GM21786 (cell line): ENCODE measurements around the gene CCDC63.
A peak's percentile ranks its signal among the peaks of the same experiment; 100 is the strongest.

Source experiments
- ATAC-seq: cut with Tn5 transposase; IDR thresholded peaks from one replicate; pipeline ENCODE4 v1.9.1; 2021; ENCODE audit not compliant: unreplicated experiment

Gene CCDC63

DNA sequence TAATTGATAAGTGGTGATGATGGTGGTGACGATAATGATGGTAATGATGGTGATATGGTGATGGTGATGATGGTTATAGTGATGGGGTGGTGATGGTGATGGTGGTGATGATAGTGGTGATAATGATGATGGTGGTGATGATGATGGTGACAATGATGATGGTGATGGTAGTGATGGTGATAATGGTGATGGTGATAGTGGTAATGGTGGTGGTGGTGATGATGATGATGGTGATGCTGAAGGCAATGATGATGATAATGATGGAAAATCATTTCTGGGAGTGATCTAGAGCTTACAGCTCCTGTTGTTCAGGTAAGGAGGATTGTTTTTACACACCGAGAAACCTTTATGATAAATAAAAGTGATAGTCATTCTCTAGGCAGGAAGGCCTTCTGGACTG, 33.9 kb downstream of the CCDC63 start:
- ATAC-seq = no peak

DNA sequence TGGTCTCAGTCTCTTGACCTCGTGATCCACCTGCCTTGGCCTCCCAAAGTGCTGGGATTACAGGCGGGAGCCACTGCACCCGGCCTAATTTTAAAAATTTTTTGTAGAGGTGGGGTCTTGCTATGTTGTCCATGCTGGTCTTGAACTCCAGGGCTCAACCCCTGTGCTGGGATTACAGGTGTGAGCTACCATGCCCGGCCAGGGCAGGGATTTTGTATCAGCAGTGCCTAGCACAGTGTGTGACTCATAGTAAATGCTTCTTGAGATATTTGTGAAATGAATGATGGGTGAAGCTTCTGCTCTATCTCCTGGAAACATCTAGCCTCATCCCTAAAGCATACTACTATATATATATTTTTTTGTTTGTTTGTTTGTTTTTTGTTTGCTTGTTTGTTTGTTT, 36.5 kb downstream of the CCDC63 start:
- ATAC-seq = no peak

DNA sequence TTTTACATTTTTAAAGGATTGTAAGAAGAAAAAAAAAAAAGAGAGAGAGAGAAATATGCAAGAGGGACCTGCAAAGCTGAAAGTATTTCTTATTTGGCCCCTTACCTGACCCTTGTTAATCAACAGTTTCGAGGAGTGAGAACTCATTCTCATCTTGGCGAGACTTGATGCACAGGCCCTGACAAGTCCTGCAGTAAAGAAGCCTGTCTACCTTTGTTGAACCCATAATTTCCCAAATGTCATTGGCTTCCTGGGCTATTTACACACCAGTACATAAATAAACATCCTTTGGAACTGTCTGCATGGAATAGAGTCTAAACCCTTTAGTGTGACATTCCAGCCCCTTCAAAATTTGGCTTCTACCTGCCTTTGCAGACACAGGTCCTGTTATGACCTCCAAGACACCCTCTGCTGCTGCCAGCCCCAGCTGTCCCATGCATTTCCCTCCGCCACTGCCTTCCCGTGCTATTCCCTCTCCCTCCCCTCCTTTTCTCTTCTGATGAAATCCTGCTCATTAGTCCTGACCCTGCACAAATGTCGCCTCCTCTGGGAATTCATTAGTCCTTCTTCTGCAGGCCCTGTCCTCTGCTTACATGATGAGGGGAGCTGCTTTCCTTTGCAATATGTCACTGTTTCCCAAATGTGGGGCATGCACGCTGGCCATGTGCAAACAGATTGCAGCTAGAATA, 38.5 kb downstream of the CCDC63 start:
- ATAC-seq = no peak

DNA sequence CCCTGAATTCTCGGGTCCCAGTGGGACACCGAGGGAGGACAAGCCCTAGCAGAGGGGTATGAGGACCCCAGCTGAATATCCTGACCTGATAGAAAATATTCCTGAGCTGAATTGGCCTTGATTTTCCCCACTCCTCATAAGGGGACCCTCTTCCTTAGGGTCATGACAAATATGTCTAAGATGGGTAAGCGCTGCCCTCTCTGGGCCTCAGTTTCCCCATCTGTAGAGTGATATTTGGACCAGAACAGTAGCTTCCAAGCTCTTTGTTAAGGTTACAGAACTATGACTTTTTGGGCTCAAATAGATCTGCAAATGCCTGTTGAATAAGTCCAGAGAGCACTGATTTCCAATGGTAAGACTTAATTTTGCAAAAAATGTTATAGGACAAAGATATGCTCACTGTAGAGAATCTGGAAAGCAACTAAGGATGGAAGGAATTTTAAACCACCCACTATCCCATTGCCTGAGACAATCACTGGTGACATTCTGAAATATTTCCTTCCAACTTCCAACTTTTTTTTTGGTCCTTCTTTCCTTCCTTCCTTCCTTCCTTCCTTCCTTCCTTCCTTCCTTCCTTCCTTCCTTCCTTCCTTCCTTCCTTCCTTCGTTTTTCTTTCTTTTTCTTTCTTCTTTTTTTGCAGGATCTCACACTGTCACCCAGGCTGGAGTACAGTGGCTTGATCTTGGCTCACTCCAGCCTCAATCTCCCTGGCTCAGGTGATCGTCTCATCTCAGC, 41.6 kb downstream of the CCDC63 start:
- no peak for ATAC-seq

DNA sequence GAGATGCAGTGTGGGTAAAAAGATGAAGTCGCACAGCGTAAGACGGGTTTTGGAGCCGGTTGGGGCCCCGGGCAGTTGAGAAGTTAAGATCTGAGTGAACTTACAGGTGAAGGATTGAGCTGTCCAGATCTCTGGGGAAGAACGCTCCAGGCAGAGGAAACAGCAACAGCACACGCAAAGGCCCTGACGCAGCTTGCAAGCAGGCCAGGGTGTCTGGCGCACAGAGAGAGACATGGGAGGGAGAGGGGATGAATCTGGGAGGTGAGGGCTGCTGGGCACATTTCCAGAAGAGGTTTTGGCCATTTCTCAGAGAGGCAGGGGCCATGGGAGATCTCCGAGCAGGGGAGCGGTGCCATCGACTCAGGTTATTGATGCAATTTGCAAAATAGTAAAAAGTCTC, 42.6 kb downstream of the CCDC63 start:
- no peak for ATAC-seq

DNA sequence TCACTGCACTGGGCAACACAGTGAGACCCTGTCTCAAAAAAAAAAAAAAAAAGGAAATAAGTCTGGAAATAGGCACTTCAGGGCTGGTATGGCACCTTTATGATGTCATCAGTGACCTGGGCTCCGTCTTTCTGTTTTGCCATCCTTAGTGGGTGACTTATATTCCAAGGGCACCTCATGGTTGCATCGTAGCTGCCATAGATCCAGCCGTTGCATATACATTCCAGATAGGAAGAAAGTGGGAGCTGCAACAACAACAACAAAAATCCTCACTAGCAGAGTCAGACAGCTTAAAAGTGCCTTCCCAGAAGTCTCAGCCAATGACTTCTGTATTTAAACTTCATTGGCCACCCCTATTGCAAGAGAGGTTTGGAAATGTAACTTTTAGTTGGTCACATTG, 47.2 kb downstream of the CCDC63 start:
- no peak for ATAC-seq

DNA sequence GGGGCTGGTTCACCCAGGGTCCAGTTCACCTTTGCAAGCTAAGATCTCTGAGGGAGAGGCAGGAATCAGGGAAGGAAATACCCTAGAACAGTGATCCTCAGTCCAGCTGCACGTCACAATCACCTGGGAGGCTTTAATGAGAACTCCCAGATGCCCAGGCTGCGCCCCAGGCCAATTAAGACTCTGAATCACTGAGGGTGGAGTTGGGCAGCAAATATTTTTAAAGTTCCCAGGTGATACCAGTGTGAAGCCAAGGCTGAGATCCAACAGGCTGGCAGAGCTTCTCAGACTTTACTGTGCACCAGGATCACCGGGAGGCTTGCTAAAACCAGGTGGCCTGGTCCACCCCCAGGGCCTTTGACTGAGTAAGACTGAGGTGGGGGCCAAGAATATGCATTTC, 49.8 kb downstream of the CCDC63 start:
- no peak for ATAC-seq

DNA sequence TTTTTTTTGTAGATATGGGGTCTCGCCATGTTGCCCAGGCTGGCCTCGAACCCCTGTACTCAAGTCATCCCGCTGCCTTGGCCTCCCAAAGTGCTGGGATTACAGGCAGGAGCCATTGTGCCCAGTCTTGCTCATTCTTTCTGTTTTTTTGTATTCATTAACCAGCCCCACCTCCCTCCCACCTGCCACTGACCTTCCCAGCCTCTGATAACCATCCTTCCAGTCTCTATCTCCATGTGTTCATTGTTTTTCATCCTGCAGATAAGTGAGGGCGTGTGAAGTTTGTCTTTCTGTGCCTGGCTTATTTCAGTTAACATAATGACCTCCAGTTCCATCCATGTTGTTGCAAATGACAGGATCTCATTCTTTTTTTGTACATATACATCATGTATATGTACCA, 54.6 kb downstream of the CCDC63 start:
- no peak for ATAC-seq

DNA sequence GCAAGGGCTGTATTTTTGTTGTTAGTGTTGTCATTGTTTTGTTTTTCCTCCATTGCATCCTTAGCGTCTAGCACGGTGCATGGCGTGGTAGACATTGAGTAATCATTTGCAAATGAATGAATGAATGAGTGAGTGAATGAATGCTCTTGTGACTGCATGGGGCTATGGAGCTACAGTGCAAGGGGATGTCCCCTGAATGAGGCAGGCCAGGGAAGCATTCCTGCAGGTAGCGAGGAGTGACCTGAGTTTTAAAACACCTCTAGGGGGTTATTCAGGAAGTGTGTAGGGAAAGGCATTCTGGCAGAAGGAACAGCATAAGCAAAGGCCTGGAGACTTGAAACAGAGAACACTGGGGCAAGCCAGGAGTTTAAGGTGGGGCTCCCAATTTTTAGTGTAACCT, 56.7 kb downstream of the CCDC63 start:
- ATAC-seq = no peak

DNA sequence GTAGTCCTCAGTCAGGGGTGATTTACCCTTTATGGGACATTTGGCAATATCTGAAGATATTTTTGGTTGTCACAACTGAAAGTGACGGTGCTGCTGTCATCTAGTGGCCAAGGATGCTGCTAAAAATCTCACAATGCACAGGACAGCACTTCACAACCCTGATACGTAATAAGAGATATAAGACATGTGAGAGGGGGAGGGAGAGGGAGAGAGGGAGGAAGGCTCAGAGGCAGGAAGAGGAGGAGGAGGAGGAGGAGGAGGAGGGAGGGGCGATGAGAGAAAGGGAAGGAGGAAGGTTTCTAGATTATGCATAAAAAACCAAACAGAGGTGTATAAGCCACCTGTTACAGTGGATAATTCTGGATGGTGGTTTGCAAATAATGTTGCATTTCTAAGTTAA, 59.3 kb downstream of the CCDC63 start:
- ATAC-seq = peak; percentile 48

DNA sequence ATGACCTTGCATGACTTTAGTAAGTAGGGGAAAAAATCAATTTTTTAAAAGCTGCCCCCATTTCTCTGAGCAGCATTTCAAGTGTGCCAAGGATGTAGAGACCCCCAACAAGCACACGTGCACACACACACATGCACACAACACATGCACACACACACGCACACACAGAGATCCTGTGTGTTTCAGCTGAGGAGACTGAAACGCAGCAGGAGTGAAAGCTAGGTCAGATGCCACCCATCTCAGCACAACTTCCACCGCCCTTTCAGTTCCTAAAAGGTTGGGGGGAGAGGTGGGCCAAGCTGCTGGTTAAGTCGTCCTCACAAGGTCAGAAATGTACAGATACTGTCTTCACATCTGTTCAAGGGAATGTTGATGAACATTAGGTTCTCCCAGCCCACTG, 59.7 kb downstream of the CCDC63 start:
- ATAC-seq = peak; percentile 54

DNA sequence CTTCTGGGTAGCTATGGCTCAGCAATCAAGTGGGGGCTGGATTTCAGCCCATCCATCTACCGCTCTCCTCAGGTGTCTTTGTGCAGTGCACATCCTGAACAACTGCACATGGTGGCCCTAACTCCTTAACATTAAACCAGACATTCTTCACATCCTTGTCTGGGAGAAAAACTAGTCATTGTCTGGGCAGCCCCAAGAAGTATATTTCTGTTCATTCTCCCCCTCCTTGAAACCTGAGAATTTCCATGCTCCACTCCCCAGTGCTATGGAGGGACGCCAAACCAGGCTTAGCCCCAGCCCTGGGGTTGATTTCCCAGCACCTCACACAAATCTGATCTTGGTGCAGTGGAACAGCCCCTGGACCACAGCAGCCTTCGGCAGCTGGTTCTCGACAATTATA, 60.2 kb downstream of the CCDC63 start:
- ATAC-seq = no peak

DNA sequence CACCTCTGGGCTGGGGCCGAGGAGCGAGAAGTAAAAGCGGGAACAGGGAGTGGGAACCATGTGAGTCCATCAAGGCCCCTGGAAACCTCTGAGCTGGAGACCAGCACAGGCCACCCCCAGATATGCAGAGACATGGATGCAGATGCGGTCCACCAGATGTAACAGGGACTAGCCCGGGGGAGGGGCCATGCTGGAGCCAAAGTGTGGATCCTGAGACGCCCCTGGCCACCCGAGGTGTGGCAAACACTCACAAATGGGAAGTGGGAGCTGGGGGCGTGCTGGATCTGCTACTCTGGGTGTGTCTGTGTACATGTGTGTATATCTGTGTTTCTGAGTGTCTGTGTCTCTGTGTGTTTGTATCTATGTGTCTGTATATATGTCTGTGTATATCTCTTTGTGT, 60.8 kb downstream of the CCDC63 start:
- ATAC-seq = no peak

DNA sequence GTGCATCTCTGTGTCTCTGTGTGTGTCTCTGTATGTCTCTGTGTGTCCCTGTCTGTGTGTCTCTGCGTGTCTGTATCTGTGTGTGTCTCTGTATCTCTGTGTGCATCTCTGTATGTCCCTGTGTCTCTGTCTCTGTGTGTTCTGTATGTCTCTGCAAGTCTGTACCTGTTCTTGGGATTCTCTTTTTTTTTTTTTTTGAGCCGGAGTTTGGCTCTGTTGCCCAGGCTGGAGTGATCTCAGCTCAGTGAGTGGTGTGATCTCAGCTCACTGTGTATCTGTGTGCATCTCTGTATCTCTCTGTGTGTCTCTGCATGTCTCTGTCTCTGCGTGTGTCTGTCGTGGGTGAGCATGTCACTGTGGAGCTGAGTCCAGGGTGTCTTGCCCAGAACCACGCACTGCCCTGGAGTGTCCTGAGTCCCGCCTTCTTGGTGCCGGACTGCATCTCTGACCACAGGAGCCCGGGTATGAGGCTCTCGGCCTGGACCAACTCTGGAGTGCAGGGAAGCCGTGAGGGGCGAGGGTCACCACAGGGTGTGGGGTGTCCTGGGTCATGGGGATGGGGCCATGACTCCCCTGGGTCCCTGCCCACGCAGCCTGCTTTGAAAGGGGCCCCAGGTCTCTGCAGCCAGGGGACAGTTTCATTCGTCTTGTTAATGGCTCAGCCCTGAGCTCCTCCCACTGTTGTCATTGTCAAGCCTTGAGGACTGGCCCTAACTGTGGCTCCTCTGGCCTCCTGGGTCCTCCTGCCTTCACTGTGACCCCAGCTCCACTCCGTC, 61.8 kb downstream of the CCDC63 start:
- no peak for ATAC-seq

DNA sequence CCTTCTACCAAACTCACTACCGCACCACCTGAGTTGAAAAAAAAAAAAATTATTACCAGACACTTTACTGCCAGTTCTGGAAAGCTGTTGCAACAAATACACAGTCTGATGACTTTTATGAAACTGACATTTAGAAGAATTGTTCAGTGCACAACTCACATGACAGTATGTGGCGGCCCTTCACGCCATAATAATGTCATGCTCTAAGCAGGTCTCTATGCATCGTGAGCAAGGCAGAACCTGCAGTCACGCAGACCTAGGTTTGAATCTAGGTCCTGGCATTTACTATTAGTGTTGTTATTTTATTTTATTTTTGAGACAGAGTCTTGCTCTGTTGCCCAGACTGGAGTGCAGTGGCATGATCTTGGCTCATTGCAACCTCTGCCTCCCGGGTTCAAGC, 65.5 kb downstream of the CCDC63 start:
- no peak for ATAC-seq

DNA sequence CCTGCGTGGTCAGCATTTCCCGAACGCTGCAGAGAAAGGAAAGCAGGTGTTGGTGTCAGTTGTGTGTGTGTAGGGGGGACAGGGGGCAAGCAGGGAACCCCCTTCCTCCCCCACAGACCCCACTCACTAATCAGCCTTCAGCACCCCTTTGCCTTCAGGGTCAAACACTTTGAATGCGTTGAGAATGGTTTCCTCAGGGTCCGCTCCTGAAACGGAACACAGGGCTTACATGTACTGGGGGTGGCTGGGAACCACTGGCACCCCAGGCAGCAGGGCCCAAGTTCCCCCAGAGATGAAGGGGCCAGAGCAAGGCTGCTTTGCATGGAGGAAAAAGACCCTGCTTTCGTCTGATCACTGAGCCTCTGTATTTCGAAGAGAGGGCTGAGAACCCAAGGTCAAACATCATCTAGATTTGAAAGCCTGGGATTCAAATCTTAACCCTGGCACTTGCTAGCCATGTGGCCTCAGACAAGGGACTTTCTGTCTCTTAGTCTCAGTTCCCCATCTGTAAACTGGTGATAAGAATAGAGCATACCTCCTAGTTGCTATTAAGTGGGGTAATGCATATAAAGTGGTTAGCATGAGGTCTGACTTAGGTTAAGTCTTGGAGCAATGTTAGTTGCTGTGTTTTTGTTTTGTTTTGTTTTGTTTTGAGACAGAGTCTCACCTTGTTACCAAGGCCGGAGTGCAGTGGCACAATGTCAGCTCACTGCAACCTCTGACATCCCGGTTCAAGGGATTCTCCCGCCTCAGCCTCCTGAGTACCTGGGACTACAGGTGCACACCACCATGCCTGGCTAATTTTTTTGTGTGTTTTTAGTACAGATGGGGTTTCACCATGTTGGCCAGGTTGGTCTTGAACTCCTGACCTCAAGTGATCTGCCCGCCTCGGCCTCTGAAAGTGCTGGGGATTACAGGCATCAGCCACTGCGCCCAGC, 66.6 kb downstream of the CCDC63 start:
- peak; percentile 99 for ATAC-seq

DNA sequence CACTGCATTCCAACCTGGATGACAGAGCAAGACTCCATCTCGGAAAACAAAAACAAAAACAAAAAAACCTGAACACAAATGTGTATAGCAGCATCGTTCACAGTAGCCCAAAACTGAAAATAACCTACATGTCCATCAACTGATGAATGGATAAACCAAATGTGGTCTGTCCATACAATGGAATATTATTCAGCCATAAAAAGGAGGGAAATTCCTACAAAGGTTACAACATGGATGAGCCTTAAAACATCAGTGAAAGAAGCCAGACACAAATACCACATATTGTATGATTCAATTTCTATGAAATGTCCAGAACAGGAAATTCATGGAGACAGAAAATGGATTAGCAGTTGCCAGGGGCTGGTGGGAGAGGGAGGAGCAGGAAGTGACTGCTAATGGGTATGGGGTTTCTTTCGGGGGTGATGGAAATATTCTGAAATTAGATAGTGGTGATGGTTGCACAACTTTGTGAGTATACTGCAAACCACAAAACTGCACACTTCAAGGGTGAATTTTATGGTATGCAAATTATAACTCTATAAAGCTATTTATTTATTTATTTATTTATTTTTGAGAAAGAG, 69.6 kb downstream of the CCDC63 start:
- no peak for ATAC-seq

DNA sequence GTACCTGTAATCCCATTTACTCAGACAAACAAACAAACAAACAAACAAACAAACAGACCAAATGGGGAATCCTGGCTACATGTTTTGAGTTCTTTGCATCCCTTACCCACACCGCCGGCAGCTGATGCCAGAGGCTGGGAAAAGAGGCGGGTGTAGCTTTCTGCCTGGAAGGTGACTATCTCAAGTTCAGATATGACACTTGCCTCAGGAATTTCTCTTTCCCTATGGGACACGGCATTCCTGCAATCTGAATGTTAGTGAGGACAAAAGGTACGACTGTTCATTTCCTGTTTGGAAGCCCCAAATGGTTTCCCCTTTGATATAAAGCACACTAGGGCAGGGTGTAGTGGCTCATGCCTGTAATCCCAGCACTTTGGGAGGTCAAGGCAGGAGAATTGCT, 70.7 kb downstream of the CCDC63 start:
- ATAC-seq = no peak

DNA sequence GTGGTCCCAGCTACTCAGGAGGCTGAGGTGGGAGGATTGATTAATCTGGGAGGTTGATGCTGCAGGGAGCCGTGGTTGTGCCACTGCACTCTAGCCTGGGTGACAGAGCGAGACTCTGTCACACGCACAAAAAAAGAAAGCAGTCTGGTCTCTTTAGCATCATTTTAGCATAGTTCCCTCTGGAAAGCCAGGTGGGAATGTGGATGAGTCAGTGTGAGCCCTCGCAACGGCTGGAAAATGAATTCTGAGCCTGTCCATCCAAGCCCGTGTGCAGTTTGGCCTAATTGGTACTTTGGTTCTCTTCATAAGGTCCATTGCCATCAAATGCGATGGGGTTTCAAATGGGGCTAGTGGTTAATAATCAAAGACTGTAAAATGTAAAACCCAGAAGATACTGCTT, 71.2 kb downstream of the CCDC63 start:
- ATAC-seq = no peak

DNA sequence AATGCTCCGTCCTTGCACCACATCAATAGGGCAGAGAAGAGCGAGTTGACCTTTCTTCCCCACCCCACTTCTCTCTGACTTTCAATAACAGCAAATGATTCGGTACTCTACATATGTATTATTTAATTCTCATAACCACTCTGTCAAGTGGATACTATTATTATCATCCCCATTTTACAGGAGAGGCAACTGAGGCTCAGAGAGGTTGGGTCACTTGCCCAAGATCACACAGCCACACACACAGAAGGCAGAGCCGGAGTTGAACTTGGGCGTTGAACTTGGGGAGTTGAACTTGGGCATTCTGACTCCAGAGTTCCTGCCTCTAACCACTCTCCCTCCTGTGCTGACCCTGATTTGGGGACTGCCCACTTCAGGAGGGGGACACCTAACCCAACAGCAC, 72.9 kb downstream of the CCDC63 start:
- ATAC-seq = no peak
